ENCODE data around the gene SLC25A21. TPM values are rescaled to one million over a fixed set of nuclear protein-coding genes. Genes with fewer than 3 reads are reported as not detected.

The SLC25A21 gene
- total and polyA plus RNA-seq, 10 of the 15 experiments (the other 5 are each of a cell fraction or from before 2014, with no cell fraction given): 0.06 to 0.72 (median 0.17) TPM; not detected in 3

GRCh38 chr14:36647417-36647823 is 525.0 kb downstream of the SLC25A21 start:
- Histone ChIP-seq H2AFZ (ENCODE audit: control insufficient read depth, low read depth, low read length) (no peak overlapping the region), H3K4me2 (ENCODE audit: control insufficient read depth, insufficient read depth) (no peak overlapping the region), H4K20me1 (ENCODE audit: control insufficient read depth, insufficient read depth) (no peaks in the 10 kb centered on the region), H3K27ac (ENCODE audit: control insufficient read depth, insufficient read depth) (no peak overlapping the region), H3K79me2 (ENCODE audit: control insufficient read depth, insufficient read depth, low read length) (no peaks in the 10 kb centered on the region), H3K4me1 (ENCODE audit: control insufficient read depth, insufficient read depth, low read length) (no peaks in the 10 kb centered on the region), H3K27me3 (replicated peaks in 1 of 2; ENCODE audit: control insufficient read depth in 2 of 2, insufficient read depth in 2 of 2, low read length in 1 of 2) (peaks cover 1 to 7% of the 10 kb centered on the region in 2 experiments; a peak in 3 of 4 replicates), H3K9ac (ENCODE audit: control insufficient read depth, insufficient read depth, low read length) (no peak overlapping the region), H3K36me3 (ENCODE audit: control insufficient read depth in 2 of 2, insufficient read depth in 2 of 2, low read length in 1 of 2) (no peaks in the 10 kb centered on the region), H3K4me3 (no peak overlapping the region), H3K9me3 (replicated peaks; ENCODE audit: control insufficient read depth, insufficient read depth, low read length) (no peaks in the 10 kb centered on the region; the same call in 2 of the 3 replicates)
- POLR2A ChIA-PET: no interaction called here
- no peak for FAIRE-seq
- intact Hi-C loops (cut with micrococcal nuclease; ENCODE audit: unreplicated experiment) (no loop called here), in situ Hi-C loops (cut with MboI) (no loop called here)
- TF ChIP-seq ZNF217 (IDR thresholded peaks at IDR 0.05) (no peak), ZBTB40 (IDR thresholded peaks at IDR 0.05; ENCODE audit: borderline replicate concordance) (no peak), TCF12 (IDR thresholded peaks at IDR 0.05; ENCODE audit: low read depth, low read length) (no peak), NBN (IDR thresholded peaks at IDR 0.05) (no peak), CBFB (IDR thresholded peaks at IDR 0.05; ENCODE audit: low read depth) (no peak), ZBTB4 (CRISPR knock-in tag; IDR thresholded peaks at IDR 0.05) (no peak), PAX8 (IDR thresholded peaks at IDR 0.05) (no peak), ZNF622 (IDR thresholded peaks at IDR 0.05) (no peak), ESRRA (IDR thresholded peaks at IDR 0.05; ENCODE audit: low read length) (no peak)
- BruUV-seq (replicated peaks): no TSS peak
- DNase-seq (ENCODE audit: low read depth, low spot score): no peak
- 58% methylated on average over 34 of the region's 34 CpGs for WGBS (ENCODE audit: insufficient coverage, insufficient replicate concordance, low lambda C conversion rate, missing lambda C conversion rate)
- RAD21 ChIA-PET (ENCODE audit: unreplicated experiment): no interaction called here
- no peak for ATAC-seq
- SMC1A ChIA-PET (ENCODE audit: uncharacterized antibody, unreplicated experiment): interaction anchor here (1.2 kb wide), 1 partner anchor 295 kb away, joined by 3 read pairs; no protein-coding TSS in a partner anchor
- CTCF ChIA-PET: interaction anchor here (0.6 to 2.1 kb wide), 2 partner anchors 159 to 295 kb away, joined by 3 to 11 read pairs; no protein-coding TSS in a partner anchor

All from GM12878 (cell line).